GM12864 (cell line): ENCODE data around the gene TAOK1.

Source experiments
- DNase-seq: peaks from one replicate; pipeline ENCODE4 v3.0.0-alpha.2; 2011; ENCODE audit warnings: low read depth
- H3K4me3 ChIP-seq: 2 replicates; pipeline ENCODE4 v1.5.1; 2011; ENCODE audit warnings: mild to moderate bottlenecking, low read depth, low read length, control low read depth
- TF ChIP-seq, protein P1 (sequence below): IDR thresholded peaks from 2 replicates; pipeline ENCODE4 v1.5.1; 2011; ENCODE audit warnings: low read depth, mild to moderate bottlenecking, moderate library complexity, low read length, control low read depth, inconsistent platforms; ENCODE audit errors: missing control alignments

TAOK1 gene

DNA sequence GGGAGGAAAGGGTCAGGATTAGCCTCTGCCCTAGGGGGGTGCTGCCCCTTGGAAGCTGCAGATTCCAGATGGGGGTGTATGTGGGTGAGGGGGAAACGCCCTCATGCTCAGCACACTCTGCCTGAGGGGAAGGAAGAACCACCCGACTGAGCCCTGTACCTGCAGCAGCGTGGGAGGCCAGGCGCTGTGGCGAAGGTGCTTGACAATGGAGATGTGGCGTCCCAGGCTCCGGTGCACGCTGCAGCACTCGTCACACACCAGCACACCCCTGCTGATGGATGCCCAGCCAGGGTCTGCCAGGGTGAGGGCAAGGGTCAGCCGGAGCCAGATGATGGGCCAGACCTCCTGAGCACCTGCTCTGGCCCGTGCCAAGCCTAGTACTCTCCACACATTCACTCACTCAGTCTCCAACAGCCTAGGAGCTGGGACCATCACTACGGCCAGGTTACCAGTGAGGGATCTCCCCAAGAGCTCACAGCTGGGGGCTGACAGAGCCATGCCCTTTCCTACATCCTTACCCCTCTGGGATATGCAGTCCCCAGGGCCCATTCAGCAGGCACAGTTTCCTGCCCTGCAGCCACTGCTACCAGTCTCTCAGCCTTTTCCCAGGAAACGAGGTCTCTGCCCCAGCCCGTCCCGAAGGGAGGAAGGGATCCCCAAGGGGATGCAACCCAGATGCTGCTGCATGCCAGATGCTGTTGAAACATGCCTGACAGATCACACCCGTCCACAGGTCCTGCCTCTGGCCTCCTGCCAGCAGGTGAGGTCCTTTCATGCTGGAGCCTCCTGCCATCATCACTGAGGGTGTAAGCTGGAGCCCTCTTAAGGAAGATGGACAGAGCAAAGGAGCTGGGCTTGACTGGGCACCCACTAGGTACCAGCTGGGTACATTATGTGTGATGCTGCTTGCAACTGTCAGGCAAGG lies 193.4 kb downstream of the TAOK1 start:
- TF ChIP-seq, protein P1, sequence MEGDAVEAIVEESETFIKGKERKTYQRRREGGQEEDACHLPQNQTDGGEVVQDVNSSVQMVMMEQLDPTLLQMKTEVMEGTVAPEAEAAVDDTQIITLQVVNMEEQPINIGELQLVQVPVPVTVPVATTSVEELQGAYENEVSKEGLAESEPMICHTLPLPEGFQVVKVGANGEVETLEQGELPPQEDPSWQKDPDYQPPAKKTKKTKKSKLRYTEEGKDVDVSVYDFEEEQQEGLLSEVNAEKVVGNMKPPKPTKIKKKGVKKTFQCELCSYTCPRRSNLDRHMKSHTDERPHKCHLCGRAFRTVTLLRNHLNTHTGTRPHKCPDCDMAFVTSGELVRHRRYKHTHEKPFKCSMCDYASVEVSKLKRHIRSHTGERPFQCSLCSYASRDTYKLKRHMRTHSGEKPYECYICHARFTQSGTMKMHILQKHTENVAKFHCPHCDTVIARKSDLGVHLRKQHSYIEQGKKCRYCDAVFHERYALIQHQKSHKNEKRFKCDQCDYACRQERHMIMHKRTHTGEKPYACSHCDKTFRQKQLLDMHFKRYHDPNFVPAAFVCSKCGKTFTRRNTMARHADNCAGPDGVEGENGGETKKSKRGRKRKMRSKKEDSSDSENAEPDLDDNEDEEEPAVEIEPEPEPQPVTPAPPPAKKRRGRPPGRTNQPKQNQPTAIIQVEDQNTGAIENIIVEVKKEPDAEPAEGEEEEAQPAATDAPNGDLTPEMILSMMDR = no peak
- DNase-seq = no peak
- no peak overlapping the region for H3K4me3 ChIP-seq

DNA sequence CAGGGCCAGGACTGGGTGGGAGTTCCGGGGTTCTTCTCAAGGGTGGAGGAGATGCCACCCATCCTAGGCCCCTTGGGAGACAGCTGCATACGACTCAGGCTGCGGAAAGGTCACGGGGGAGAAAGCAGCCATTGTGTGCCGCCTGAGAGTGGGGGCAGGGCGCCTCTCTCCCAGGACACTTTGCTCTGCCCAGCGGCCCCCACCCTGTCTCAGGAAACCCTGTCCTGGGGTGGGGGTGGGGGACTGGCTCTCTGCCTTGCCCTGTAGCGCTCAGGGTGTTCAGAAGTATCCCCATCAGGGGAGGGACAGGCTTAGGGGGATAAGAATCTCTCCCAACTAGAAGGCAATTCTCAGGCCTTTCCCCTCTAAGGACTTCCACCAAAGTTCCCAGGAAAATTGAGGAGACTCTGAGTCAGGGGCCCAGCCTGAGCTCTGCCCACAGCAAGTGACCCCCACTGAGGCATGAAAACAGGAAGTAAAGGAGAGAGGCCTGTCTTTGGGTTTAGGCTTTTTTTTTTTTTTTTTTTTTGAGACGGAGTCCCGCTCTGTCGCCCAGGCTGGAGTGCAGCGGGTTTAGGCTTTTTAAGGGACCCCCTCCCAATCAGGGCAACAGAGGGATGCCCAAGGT lies 194.4 kb downstream of the TAOK1 start:
- H3K4me3 ChIP-seq = no peak overlapping the region; the same call in 1 of the 2 replicates
- DNase-seq = no peak
- TF ChIP-seq, protein P1 = no peak

DNA sequence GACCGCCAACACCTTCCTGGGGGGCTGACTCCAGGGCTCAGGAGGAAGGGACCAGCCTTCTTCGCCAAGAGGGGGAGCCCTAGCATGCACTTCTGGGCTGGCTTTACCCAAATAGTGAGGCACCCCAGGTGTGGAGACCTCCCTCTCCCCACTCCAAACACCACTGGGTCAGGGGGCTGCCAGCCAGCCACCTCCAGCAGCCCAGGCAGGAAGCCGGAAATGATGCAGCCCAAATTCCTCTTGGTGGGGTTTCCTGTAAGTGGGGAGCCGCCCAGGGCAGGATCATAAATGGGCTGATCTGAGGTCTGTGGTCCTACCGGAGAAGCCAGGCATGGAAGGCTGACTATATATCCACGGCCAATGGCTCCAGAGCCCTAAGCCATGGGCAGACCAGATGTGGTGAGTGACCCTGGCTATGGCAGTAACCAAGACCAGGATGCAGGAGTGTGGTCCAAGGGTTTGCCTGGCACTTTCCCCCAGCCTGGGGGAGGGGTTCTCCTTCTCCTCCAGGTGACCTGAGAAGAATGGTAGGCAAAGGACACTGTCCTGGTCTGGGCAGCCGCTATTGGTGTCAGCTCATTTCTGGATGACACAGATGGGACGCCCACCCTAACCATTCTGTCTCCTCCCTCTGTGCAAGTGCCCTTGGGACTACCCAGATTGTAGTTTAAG lies 195.1 kb downstream of the TAOK1 start:
- DNase-seq = no peak
- H3K4me3 ChIP-seq = no peak overlapping the region; the same call in 1 of the 2 replicates
- TF ChIP-seq, protein P1 = peak; percentile 61

DNA sequence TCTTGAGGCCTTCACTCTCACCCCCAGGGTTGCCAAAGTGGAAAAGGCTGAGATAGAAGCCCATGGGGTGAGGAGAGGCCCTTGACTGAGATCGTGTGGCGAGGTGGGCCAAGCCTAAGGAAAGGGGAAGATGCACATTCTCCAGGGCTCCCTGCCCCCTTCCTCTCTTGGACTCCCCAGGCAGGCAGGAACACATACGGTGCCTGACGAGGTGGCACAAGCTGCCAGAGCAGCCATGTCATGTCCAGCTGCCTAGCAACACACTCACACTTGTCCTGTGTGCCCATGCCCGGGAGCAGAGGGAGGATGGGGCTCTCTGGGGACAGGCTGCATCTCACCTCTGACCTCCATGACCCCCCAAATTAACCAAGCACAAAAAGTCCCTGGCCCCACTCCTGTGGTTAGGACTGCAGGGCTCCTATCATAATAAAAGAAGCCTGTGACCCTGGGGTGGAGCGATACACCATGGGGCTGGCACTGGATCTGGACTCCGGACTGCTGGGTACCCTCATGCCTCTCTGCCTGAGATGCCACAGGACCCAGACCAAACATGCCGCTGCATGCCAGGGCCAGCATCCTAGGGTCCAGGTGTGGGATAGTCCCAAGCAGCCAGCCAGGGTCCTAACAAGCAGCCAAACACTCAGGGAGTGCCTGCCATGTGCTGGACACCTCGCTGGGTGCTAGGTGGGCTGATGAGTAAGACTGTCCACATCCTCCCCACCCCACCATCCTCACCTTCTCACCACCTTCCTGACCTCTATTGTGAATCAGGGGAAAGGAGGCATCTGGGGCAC lies 196.7 kb downstream of the TAOK1 start:
- H3K4me3 ChIP-seq = no peak overlapping the region
- TF ChIP-seq, protein P1 = no peak
- DNase-seq = no peak

DNA sequence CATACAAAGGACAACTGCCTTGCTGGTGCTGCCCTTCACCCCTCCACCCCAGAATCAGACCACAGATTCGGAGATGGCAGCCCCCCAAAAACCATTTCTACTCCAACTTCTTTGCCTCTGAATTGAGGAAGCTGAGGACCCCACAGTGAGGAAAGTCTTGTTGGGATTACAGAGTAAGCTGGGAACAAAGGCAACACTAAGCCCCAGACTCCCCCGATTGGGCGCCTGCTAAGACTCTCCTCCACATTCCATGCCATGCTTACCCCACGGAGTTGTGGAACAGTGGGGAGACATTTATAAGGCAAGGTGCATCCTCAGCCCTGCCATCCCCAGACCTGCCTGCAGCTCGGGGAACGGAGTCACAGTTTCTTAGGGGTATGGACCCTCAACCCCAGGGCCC lies 197.4 kb downstream of the TAOK1 start:
- TF ChIP-seq, protein P1 = no peak
- DNase-seq = no peak
- peak overlapping the region; percentile 91 for H3K4me3 ChIP-seq

DNA sequence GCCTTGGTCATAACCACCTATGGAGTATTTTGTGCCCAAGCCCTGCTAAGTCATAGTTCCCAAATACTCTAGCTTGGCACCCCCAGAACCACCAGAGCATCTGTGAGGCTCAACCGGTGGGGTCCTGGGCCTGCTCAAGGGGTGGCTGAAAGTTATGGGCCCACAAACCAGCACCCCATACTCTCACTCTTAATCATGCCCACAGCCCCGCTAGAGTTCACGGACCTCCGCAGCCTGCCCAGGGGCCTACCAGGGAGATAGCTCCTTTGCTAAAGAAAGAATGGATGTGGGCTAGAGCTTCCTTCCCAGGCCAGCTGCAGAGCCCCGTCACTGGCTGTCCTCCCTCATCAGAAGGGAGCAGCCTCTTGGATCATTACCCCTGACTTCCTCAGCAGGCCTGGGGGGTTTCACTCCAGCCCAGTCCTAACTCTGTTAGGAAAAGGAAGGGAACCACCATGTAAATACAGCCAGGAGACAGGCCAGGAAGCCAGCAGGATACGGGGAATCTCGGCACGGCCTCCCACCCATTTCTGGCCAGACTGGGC lies 197.9 kb downstream of the TAOK1 start:
- peak overlapping the region; percentile 91 for H3K4me3 ChIP-seq
- TF ChIP-seq, protein P1 = no peak
- no peak for DNase-seq
